AG10803 (cell line): ENCODE results near the gene ATL3.
"Not testable (repeated sequence)": the region's sequence is repeated elsewhere in the genome, so short reads cannot be mapped to it uniquely, and the experiment has no call there.

Experiments
- DNase-seq: peaks from one replicate; pipeline ENCODE4 v3.0.0; 2010; ENCODE audit warnings: low read depth
- H3K4me3 ChIP-seq: 2 replicates; pipeline ENCODE4 v1.5.1; 2011; ENCODE audit warnings: mild to moderate bottlenecking, low read length, control low read depth
- TF ChIP-seq, protein P1 (sequence below): conservative IDR thresholded peaks from 2 replicates; pipeline ENCODE4 v1.5.1; 2011; ENCODE audit warnings: mild to moderate bottlenecking, low read length, control low read depth, inconsistent platforms

Gene ATL3

DNA sequence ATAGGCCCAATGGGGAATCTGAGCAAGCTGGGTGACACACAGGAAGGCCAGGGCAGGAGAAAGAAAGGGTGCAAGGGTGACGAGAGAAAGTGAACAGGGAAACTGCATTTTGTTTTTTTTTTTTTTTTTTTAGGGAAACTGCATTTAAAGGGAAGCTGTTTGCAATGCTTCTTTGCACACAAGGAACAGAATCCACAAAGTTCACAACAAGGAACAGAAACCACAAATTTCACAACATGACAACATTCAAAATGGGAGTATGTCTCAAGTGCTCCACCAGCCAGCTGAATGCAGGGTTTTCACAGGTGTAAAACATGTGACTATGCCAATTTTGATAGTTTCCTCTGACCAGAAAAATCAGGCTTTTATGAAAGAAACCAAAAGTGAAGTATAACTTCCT is 50.1 kb downstream of the ATL3 start:
- TF ChIP-seq, protein P1, sequence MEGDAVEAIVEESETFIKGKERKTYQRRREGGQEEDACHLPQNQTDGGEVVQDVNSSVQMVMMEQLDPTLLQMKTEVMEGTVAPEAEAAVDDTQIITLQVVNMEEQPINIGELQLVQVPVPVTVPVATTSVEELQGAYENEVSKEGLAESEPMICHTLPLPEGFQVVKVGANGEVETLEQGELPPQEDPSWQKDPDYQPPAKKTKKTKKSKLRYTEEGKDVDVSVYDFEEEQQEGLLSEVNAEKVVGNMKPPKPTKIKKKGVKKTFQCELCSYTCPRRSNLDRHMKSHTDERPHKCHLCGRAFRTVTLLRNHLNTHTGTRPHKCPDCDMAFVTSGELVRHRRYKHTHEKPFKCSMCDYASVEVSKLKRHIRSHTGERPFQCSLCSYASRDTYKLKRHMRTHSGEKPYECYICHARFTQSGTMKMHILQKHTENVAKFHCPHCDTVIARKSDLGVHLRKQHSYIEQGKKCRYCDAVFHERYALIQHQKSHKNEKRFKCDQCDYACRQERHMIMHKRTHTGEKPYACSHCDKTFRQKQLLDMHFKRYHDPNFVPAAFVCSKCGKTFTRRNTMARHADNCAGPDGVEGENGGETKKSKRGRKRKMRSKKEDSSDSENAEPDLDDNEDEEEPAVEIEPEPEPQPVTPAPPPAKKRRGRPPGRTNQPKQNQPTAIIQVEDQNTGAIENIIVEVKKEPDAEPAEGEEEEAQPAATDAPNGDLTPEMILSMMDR = no peak
- no peak for DNase-seq
- H3K4me3 ChIP-seq = no peak overlapping the region

DNA sequence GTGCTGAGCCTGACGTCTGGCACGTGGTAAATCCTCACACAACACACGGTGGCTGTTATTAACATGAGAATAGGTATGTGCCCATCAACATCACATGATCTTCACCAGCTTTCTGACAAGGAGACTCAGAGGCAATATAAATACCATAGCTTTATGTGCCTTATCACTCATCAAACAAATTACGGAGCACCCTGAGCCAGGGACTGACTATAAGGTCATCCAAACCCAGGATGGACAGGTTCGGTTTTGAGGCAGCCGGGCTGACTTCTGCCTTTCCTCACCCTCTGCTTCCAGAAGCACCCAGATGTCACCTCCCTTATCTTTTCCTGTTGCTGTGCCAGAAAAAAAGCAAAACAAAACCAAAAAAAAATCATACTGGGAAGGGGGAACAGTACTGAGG is 51.2 kb downstream of the ATL3 start:
- no peak for DNase-seq
- TF ChIP-seq, protein P1 = no peak

DNA sequence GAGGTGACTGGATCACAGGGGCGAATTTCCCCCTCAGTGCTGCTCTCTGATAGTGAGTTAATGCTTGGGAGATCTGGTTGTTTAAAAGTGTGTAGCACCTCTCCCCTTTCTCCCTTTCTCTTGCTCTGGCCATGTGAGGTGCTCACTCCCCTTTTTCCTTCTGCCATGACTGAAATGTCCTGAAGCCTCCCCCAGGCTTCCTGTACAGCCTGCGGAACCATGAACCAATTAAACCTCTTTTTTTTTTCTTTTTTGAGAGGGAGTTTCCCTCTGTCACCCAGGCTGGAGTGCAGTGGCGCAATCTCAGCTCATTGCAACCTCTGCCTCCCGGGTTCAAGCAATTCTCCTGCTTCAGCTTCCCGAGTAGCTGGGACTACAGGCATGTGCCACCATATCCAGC is 53.5 kb downstream of the ATL3 start:
- not testable (repeated sequence) for H3K4me3 ChIP-seq, DNase-seq

More for the DNA sequence above, 51.2 kb downstream of the ATL3 start:
- no peak overlapping the region for H3K4me3 ChIP-seq

DNA sequence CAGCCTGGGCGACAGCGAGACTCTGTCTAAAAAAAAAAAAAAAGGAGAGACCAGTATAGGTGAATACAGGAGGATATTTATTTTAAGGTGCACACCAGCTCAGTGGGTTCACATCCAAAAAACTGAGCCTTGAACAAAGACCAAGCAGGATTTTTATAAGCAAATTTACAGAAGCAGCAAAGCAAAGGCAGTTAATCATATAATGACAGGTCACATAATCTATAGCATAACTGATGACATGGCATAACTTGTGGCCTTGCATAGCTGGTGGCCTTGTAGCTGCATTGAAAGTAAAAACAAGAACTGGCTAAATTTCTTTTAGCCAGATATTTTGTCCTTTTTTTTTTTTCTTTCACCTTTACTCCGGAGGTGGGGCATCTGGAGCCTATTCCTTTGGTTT is 54.2 kb downstream of the ATL3 start:
- H3K4me3 ChIP-seq = no peak overlapping the region
- TF ChIP-seq, protein P1 = no peak
- DNase-seq = no peak

DNA sequence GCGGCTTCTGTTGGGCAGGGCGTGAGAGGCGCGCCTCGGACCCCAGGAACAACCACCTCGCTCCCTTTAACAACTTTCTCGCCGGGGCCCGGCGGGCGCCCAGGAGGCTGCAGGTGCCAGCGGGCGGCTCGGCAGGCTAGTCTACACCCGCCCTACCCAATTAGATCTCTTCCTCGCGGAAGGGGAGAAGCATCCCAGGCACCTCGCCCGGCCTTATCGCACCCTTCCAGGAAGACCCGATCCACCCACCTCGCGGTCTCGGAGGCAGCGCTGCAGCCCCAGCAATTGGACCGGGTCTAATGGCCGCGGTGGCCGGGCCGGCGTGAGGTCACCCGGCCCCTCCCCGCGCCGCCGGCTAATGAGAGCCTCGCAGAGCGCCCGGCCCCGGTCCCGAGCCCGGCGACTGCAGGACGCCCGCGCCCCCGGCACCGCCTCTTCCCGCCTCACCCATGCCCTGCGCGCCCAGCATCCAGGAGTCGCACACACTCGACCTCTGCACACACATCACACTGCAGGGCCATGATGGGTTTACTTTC is 57.0 kb downstream of the ATL3 start, which contains the start of gene PLAAT3:
PLAAT3 (minus strand) TSS at position 298 of the 536 bp plus-strand sequence. CDS start 419 bp downstream, outside the sequence.
- DNase-seq = peak; percentile 37
- H3K4me3 ChIP-seq = peak within 1 kb of the TSS; percentile 68
- TF ChIP-seq, protein P1 = no peak

DNA sequence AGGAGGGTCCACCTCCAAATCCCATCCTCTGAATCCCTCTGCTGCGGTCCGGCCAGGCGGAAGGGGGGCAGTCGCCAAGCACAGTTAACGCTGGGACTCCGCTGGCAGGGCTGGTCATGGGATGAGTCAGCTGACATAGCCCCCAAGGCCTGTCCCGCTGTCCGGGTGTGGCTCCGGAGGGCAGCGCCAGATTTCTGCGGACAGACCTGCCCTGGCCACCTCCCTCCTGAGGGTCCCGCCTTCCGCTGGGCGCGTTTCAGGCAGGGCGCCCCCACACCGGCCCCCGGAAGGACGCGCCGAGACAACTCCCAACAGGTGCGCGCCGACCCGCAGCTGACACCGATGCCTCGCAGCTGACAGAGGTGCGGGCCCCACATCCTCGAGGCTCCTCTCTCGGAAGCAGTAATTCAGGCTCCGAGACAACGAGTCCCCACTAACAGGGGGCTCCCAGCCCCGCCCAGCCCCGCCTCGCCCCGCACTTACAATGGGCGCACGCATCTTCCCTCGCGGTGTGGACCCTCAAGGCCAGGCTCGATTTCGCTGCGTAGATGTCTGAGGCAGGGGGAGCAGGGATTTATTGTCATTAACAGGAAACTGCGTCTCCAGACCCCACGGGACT is 57.5 kb downstream of the ATL3 start:
- peak overlapping the region; percentile 68 for H3K4me3 ChIP-seq
- DNase-seq = no peak
- TF ChIP-seq, protein P1 = no peak

DNA sequence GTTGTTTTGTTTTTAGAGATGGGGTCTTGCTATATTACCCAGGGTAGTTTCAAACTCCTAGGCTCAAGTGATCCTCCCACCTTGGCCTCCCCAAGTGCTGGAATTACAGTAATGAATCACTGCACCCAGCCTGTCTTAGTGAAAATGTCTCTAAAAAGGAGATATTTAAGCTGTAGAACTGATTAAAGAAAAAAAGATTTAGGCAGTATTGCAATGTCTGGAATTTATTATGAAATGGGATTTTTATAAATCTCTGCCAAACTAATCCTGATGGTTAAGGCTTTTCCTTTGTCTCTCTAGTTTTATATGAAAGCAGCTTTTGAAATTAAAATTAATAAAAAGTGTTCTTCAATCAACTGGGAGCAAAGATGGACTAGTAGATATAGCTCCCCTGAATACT is 59.0 kb downstream of the ATL3 start:
- H3K4me3 ChIP-seq = no peak overlapping the region
- no peak for DNase-seq
- TF ChIP-seq, protein P1 = no peak

DNA sequence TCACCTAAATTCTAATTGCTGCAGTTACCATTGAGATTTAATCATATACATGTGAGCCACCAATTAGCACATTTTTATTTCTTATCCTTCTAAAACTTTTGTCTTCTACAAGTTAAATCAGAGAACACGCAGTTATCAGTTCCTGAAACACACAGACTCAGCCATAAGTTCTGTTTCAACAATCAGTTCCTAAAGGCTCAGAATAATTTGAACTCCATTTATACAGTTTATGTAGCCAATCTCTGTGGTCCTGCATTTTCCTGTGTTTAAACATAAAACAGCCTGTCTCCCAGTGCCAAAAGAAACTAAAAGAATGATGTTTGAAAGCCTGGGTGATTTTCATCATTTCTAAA is 59.8 kb downstream of the ATL3 start:
- H3K4me3 ChIP-seq = no peak overlapping the region
- TF ChIP-seq, protein P1 = no peak

More for the DNA sequence above, 59.8 kb downstream of the ATL3 start:
- DNase-seq = no peak
